ENCODE measurements around the gene MRC1. TPM values are rescaled to one million over a fixed set of nuclear protein-coding genes. Genes with fewer than 3 reads are reported as not detected.
"Not testable (repeated sequence)": the region's sequence is repeated elsewhere in the genome, so short reads cannot be mapped to it uniquely, and the experiment has no call there.

MRC1 gene
- total and polyA plus RNA-seq, 9 donors = 10.3 to 18.6 (median 13.4) TPM

DNA sequence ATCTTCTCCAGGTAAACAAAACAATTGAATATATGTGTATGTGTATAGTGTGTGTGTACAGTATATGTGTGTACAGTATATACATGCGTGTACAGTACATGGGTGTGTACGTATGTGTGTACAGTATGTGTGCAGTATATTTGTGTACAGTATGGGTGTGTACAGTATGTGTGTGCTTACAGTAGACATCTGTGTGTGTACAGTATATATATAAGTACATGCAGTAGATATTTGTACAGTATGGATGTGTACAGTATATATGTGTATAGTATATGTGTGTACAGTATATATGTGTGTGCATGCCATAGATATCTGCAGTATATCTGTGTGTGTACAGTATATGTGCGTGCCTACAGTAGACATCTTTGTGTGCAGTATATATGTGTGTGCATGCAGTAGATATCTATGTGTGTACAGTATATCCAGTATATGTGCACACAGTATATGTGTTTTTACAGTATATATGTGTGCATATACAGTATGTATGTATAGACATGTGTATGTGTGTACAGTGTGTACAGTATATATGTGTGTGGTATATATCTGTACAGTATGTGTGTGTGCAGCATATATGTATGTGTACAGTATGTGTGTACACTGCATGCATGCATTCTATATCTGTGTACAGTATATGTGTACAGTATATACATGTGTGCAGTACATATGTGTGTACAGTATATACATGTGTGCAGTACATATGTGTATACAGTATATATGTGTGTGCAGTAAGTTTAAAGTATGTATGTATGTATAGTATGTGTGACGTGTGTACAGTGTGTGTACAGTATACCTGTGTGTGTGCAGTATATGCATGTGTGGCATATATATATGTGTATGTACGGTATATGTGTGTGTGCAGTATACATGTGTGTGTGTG, 105.3 kb downstream of the MRC1 start:
- 81% methylated on average over 4 of the region's 5 CpGs for WGBS (ENCODE audit: insufficient coverage)
- H3K36me3 ChIP-seq (ENCODE audit: control insufficient read depth, insufficient read depth, low read length) = no peaks in the 10 kb centered on the region
- no peak for DNase-seq
- no peak overlapping the region for H3K27ac ChIP-seq (ENCODE audit: low read length)
- no peaks in the 10 kb centered on the region for H3K27me3 ChIP-seq (ENCODE audit: control insufficient read depth, insufficient read depth, low read length)
- no peak overlapping the region for H3K4me3 ChIP-seq (ENCODE audit: low read length)
- no peaks in the 10 kb centered on the region for H3K9me3 ChIP-seq (replicated peaks; ENCODE audit: control insufficient read depth, low read depth, low read length)
- no peaks in the 10 kb centered on the region for H3K4me1 ChIP-seq (ENCODE audit: control insufficient read depth, insufficient read depth, low read length)

DNA sequence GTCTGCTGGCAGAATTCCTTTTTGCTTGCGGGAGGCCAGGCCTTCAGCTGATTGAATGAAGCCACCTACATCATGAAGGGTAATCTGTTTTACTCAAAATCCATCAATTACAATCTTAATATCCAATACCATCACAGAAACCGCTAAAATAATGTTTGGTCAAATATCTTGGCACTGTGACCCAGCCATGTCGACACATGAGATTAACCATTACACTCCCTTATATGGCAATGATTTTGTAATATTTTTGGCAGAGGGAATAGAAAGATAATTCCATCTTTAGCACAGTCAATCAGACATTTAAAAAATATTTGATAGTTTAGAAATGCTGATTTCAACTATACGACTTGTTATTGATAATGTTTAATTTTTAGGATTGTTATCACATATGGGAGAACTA, 106.0 kb downstream of the MRC1 start:
- H3K27me3 ChIP-seq (ENCODE audit: control insufficient read depth, insufficient read depth, low read length) = no peaks in the 10 kb centered on the region
- H3K4me3 ChIP-seq (ENCODE audit: low read length) = no peak overlapping the region
- no peak overlapping the region for H3K27ac ChIP-seq (ENCODE audit: low read length)
- no peaks in the 10 kb centered on the region for H3K9me3 ChIP-seq (replicated peaks; ENCODE audit: control insufficient read depth, low read depth, low read length)
- no CpG with 5 or more reads among the region's 4 CpGs for WGBS (ENCODE audit: insufficient coverage)
- no peak for DNase-seq
- no peaks in the 10 kb centered on the region for H3K4me1 ChIP-seq (ENCODE audit: control insufficient read depth, insufficient read depth, low read length)
- H3K36me3 ChIP-seq (ENCODE audit: control insufficient read depth, insufficient read depth, low read length) = no peaks in the 10 kb centered on the region

DNA sequence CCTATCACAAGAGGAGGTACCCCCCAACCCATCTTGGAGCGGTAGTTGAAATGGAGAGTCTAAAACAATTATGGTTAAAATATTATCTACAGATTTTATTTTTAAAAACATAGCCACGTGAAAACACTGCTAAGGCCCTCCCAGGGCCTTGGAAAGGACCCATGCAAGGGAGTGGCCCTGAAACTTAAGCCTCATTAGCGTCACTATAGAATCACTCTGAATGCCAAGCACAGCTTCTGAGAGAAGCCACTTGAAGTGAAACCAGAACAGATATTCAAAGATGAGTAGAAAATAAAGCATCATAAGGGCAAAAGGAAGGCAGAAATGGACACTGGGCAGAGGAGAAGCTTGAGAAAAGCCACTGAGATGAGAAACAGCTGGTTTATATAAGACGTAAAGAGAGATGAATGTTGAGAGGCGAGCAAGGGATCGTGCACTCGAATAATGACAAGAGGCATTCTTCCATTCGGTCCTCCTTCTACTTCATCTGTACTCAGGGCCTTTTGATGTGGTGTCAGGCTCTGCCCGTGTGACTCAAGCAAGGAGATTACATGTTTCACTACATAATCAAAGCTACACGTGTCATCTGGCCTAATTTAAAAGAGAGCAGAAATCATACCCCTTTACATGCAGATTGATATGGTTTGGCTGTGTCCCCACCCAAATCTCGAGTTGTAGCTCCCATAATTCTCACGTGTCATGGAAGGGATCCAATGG, 109.2 kb downstream of the MRC1 start:
- Histone ChIP-seq H3K4me1 (ENCODE audit: control insufficient read depth, insufficient read depth, low read length) (no peaks in the 10 kb centered on the region), H3K36me3 (ENCODE audit: control insufficient read depth, insufficient read depth, low read length) (no peaks in the 10 kb centered on the region), H3K27me3 (ENCODE audit: control insufficient read depth, insufficient read depth, low read length) (no peaks in the 10 kb centered on the region), H3K9me3 (replicated peaks; ENCODE audit: control insufficient read depth, low read depth, low read length) (no peaks in the 10 kb centered on the region), H3K4me3 (ENCODE audit: low read length) (no peak overlapping the region), H3K27ac (ENCODE audit: low read length) (no peak overlapping the region)
- WGBS (ENCODE audit: insufficient coverage) = 82% methylated on average over 5 of the region's 12 CpGs
- no peak for DNase-seq

DNA sequence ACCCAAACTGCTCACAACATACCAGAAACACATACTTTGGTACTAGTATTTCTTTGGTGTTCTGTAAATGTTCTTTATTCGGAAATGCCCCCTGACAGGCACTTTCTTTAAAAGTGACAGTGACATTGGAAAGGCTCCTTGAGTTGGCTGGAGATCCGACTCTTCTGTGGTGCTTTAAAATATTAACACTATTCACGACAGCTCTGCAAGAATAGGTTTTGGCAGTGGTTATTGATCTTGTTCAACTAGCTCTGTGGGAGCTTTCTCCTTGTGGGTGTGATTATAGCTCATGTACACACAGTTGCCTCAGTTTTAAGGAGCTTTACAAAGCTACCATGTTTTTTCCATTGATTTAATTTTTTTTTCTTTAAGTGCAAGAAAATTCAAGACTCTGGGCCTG, 112.2 kb downstream of the MRC1 start:
- DNase-seq = no peak
- Histone ChIP-seq H3K36me3 (ENCODE audit: control insufficient read depth, insufficient read depth, low read length) (no peaks in the 10 kb centered on the region), H3K27me3 (ENCODE audit: control insufficient read depth, insufficient read depth, low read length) (no peaks in the 10 kb centered on the region), H3K4me3 (ENCODE audit: low read length) (no peak overlapping the region), H3K27ac (ENCODE audit: low read length) (no peak overlapping the region), H3K9me3 (replicated peaks; ENCODE audit: control insufficient read depth, low read depth, low read length) (no peaks in the 10 kb centered on the region), H3K4me1 (ENCODE audit: control insufficient read depth, insufficient read depth, low read length) (no peaks in the 10 kb centered on the region)
- WGBS (ENCODE audit: insufficient coverage) = no CpG with 5 or more reads among the region's 3 CpGs

DNA sequence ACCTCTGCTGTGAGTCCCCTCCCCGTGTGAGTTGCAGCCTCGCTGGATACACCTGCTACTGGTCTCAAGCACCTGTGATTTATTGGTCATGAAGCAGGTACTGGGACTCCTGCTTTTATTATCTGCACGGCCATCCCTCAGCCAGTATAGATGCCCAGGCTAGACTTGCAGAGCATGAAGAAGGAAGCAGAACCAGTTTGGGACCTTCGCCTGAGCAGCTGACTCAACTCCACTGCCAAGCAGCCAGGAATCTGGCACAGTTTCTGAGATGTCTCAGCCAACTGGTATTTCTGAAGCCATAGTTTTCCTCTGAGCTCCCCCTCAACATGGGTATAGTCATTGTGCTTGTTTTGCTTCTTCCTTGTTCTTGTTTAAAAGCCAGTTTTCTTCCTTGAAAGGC, 114.6 kb downstream of the MRC1 start:
- Histone ChIP-seq H3K4me1 (ENCODE audit: control insufficient read depth, insufficient read depth, low read length) (no peaks in the 10 kb centered on the region), H3K27ac (ENCODE audit: low read length) (no peak overlapping the region), H3K27me3 (ENCODE audit: control insufficient read depth, insufficient read depth, low read length) (no peaks in the 10 kb centered on the region), H3K4me3 (ENCODE audit: low read length) (no peak overlapping the region), H3K36me3 (ENCODE audit: control insufficient read depth, insufficient read depth, low read length) (no peaks in the 10 kb centered on the region), H3K9me3 (replicated peaks; ENCODE audit: control insufficient read depth, low read depth, low read length) (no peaks in the 10 kb centered on the region)
- DNase-seq = no peak
- 51% methylated on average over 4 of the region's 4 CpGs for WGBS (ENCODE audit: insufficient coverage)

DNA sequence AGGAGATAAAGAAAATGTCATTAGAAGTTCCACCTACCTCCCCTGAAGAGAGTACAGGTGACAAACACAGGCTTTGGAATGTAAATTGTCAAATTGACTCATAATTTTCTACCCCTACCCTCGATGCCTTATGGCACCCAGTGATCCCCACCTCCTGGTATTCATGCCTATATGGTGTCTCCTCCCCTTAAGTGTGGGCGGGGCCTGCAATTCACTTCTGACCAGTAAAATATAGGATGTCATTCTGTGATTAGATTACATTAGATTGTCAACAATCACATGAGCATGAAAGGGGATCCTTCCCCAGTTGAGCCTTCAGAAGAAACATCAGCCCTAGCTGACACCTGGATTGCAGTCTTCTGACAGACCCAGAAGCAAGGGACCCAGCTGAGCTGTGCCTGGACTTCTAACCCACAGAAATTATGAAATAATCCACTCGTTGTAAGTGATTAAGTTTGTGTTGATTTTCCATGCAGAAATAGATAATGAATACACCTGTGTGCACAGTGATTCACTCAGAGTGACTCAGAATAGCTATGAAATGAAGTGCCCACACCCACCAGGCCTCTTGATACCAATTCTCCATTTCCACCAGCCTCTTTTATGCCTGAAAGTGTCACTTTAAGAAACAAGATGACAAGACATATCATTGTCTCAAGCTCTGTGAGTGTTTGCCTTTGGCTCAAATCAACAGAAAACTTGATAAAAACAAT, 134.0 kb downstream of the MRC1 start:
- no peak for DNase-seq
- WGBS (ENCODE audit: insufficient coverage) = no CpG with 5 or more reads among the region's 3 CpGs
- H3K27ac ChIP-seq (ENCODE audit: low read length) = no peak overlapping the region

DNA sequence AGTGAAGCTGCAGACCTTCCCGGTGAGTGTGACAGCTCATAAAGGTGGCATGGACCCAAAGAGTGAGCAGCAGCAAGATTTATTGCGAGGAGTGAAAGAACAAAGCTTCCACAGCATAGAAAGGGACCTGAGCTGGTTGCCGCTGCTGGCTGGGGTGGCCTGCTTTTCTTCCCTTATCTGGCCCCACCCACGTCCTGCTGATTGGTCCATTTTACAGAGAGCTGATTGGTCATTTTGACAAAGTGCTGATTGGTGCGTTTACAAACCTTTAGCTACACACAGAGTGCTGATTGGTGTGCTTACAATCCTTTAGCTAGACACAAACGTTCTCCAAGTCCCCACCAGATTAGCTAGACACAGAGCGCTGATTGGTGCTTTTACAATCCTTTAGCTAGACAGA, 141.1 kb downstream of the MRC1 start:
- not testable (repeated sequence) for H3K27me3 ChIP-seq (ENCODE audit: control insufficient read depth, insufficient read depth, low read length); H3K4me1 ChIP-seq (ENCODE audit: control insufficient read depth, insufficient read depth, low read length); H3K27ac ChIP-seq (ENCODE audit: low read length); H3K4me3 ChIP-seq (ENCODE audit: low read length); DNase-seq; H3K9me3 ChIP-seq (replicated peaks; ENCODE audit: control insufficient read depth, low read depth, low read length); H3K36me3 ChIP-seq (ENCODE audit: control insufficient read depth, insufficient read depth, low read length)
- WGBS (ENCODE audit: insufficient coverage) = 64% methylated on average over 4 of the region's 7 CpGs

More for the DNA sequence above, 134.0 kb downstream of the MRC1 start:
- Histone ChIP-seq H3K27me3 (ENCODE audit: control insufficient read depth, insufficient read depth, low read length) (no peaks in the 10 kb centered on the region), H3K4me1 (ENCODE audit: control insufficient read depth, insufficient read depth, low read length) (no peaks in the 10 kb centered on the region), H3K36me3 (ENCODE audit: control insufficient read depth, insufficient read depth, low read length) (no peaks in the 10 kb centered on the region), H3K4me3 (ENCODE audit: low read length) (no peak overlapping the region), H3K9me3 (replicated peaks; ENCODE audit: control insufficient read depth, low read depth, low read length) (no peaks in the 10 kb centered on the region)

DNA sequence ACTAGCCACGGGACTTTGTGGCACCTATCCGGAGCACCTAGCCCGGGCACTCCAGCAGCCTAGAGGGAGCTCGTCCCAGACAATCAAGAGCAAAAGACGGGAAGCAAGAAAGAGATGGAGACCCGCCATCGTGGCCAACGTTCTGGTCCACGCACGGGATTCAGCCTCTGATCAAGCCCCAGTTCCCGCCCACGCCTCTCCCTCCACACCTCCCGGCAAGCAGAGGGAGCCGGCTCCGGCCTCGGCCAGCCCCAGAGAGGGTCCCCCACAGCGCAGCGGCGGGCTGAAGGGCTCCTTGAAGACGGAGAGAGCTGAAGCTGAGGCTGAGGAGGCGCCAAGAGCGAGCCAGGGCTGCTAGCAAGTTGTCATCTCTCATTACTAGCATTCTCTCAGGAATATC, 141.6 kb downstream of the MRC1 start:
- Histone ChIP-seq H3K27me3 (ENCODE audit: control insufficient read depth, insufficient read depth, low read length) (no peaks in the 10 kb centered on the region), H3K4me3 (ENCODE audit: low read length) (no peak overlapping the region), H3K9me3 (replicated peaks; ENCODE audit: control insufficient read depth, low read depth, low read length) (no peaks in the 10 kb centered on the region), H3K36me3 (ENCODE audit: control insufficient read depth, insufficient read depth, low read length) (no peaks in the 10 kb centered on the region), H3K27ac (ENCODE audit: low read length) (no peak overlapping the region), H3K4me1 (ENCODE audit: control insufficient read depth, insufficient read depth, low read length) (no peaks in the 10 kb centered on the region)
- no peak for DNase-seq
- WGBS (ENCODE audit: insufficient coverage) = 81% methylated on average over 20 of the region's 22 CpGs

DNA sequence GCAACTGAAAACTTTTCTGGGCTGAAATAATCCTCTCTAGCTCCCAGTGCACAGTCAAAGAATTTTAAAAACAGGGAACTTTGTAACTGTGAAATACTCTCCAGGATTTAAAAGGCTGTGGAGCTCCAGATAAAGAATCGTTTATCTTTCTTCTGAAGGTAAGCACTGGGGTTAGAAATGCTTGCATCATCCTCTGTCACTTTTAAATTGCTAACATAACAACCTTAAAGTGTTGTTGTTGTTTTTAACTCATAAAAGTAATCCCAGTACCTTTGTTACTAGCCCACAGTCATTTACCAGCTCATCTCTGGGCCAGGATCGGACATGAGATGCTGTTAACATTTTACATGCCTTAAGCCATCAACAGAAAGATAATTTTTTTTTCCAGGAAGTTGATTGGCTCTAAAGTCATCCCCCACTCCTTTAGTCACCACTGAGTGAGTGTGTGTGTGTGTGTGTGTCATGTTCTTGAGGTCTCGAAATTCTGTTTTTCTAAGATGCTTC, 142.8 kb downstream of the MRC1 start, which contains the start of gene SLC39A12:
Gene SLC39A12, plus strand, starts transcription at position 51 of the 504 bp plus-strand sequence. CDS start 1,359 bp downstream, outside the sequence.
- WGBS (ENCODE audit: insufficient coverage) = no CpG with 5 or more reads among the region's 3 CpGs
- no peak for DNase-seq

DNA sequence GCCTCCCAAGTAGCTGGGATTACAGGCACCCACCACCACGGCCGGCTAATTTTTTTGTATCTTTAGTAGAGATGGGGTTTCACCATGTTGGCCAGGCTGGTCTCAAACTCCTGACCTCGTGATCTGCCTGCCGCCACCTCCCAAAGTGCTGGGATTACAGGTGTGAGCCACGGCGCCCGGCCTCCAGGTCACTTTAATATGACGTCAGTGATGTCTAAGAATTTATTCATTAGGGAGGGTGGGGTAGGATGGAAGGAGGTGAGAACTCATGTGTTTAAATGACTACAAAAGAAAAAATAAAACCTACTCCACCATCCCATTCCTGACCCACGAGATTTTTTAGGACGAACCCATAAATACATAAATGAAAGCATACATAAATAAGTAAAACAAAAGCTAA, 145.2 kb downstream of the MRC1 start:
- WGBS (ENCODE audit: insufficient coverage) = no CpG with 5 or more reads among the region's 10 CpGs
- not testable (repeated sequence) for H3K4me1 ChIP-seq (ENCODE audit: control insufficient read depth, insufficient read depth, low read length); H3K9me3 ChIP-seq (replicated peaks; ENCODE audit: control insufficient read depth, low read depth, low read length); DNase-seq; H3K27me3 ChIP-seq (ENCODE audit: control insufficient read depth, insufficient read depth, low read length); H3K36me3 ChIP-seq (ENCODE audit: control insufficient read depth, insufficient read depth, low read length); H3K27ac ChIP-seq (ENCODE audit: low read length); H3K4me3 ChIP-seq (ENCODE audit: low read length)

More for the DNA sequence above, 142.8 kb downstream of the MRC1 start, which contains the start of gene SLC39A12:
- no peaks in the 10 kb centered on the region for H3K36me3 ChIP-seq (ENCODE audit: control insufficient read depth, insufficient read depth, low read length)
- H3K27me3 ChIP-seq (ENCODE audit: control insufficient read depth, insufficient read depth, low read length) = no peaks in the 10 kb centered on the region
- H3K9me3 ChIP-seq (replicated peaks; ENCODE audit: control insufficient read depth, low read depth, low read length) = no peaks in the 10 kb centered on the region
- no peak within 1 kb of the TSS for H3K4me3 ChIP-seq (ENCODE audit: low read length)
- H3K4me1 ChIP-seq (ENCODE audit: control insufficient read depth, insufficient read depth, low read length) = no peaks in the 10 kb centered on the region
- H3K27ac ChIP-seq (ENCODE audit: low read length) = no peak within 1 kb of the TSS

All from muscle of leg (tissue), 11 donors.